K562 (cell line): ENCODE results near the gene RECK. TPM values are rescaled to one million over a fixed set of nuclear protein-coding genes. Genes with fewer than 3 reads are reported as not detected.

Experiments used
- ATAC-seq: fragments of 200-7000 bp; cut with Tn5 transposase; 3 replicates; pipeline ENCODE4 v1.9.1; 2020; ENCODE audit warnings: moderate library complexity
- Bru-seq: library from RNA; stranded (reverse); fragments of 400-500 nt; gene quantifications from one replicate; lab custom pipeline; 2021; lab: Mats Ljungman, UMichigan
- BruChase-seq, 2 experiments: library from RNA; stranded (reverse); fragments of 400-500 nt; gene quantifications; one replicate each; lab custom pipeline; 2021; lab: Mats Ljungman, UMichigan
- BruUV-seq: library from RNA; stranded (reverse); fragments of 400-500 nt; replicated peaks from 2 replicates; lab custom pipeline; 2021; lab: Mats Ljungman, UMichigan
- CTCF ChIA-PET: fragments of 300-600 bp; formaldehyde crosslinking; extraction: SDS; loops from one replicate; lab custom pipeline; 2021; ENCODE audit warnings: low intra/inter-chr PET ratio; lab: Yijun Ruan, JAX
- POLR2A ChIA-PET: fragments of 300-600, 350-650 bp; sonication (Branson Sonifier 250); formaldehyde crosslinking; extraction: SDS; loops from one replicate; lab custom pipeline; 2021; ENCODE audit warnings: antibody characterized with exemption, inconsistent platforms; lab: Yijun Ruan, JAX
- DNase-seq, 4 experiments: peaks; one replicate each; pipeline versions ENCODE4 v3.0.0 to v3.0.0-alpha.2; 2011 to 2018; ENCODE audit warnings: low spot score in 3 of 4, mixed read lengths in 3 of 4; ENCODE audit errors: extremely low read depth in 1 of 4
- FAIRE-seq: peaks from 2 replicates; lab custom pipeline; 2011; peaks lifted over from hg19 to GRCh38; lab: Jason Lieb, UNC
- H2AFZ ChIP-seq: 2 replicates; pipeline ENCODE4 v1.6.0; 2011; ENCODE audit warnings: low read depth, low read length, control low read depth, inconsistent platforms
- H3K27ac ChIP-seq: fragments of 200-600 bp; 3 replicates; pipeline ENCODE4 v1.8.0; 2011; ENCODE audit warnings: low read depth, mild to moderate bottlenecking, control low read depth, inconsistent platforms, low read length, moderate library complexity, mixed read lengths; ENCODE audit errors: extremely low read depth
- H3K27me3 ChIP-seq, 2 experiments: fragments of 300-600 bp in 1 of 2; 2 replicates in 1 of 2; 3 replicates in 1 of 2; pipeline versions ENCODE4 v1.6.0 to v1.8.0; 2011; ENCODE audit warnings: inconsistent platforms in 2 of 2, low read length in 2 of 2, mild to moderate bottlenecking in 1 of 2, mixed read lengths in 1 of 2, moderate library complexity in 1 of 2; ENCODE audit not compliant: control insufficient read depth in 2 of 2, insufficient read depth in 2 of 2
- H3K36me3 ChIP-seq: fragments of 300-600 bp; 3 replicates; pipeline ENCODE4 v1.8.0; 2011; ENCODE audit warnings: mild to moderate bottlenecking, low read length, inconsistent platforms; ENCODE audit not compliant: control insufficient read depth, insufficient read depth
- H3K4me1 ChIP-seq, 2 experiments: fragments of 200-600 bp in 1 of 2; replicated peaks in 1 of 2; 2 replicates in 1 of 2; 3 replicates in 1 of 2; pipeline versions ENCODE4 v1.5.1 to v1.8.0; 2011; ENCODE audit warnings: inconsistent platforms in 2 of 2, low read length in 2 of 2, mild to moderate bottlenecking in 1 of 2, mixed read lengths in 1 of 2, moderate library complexity in 1 of 2; ENCODE audit not compliant: control insufficient read depth in 2 of 2, insufficient read depth in 2 of 2
- H3K4me2 ChIP-seq: 2 replicates; pipeline ENCODE4 v1.6.1; 2011; ENCODE audit warnings: low read length, control low read depth, inconsistent platforms, mixed read lengths; ENCODE audit not compliant: insufficient read depth
- H3K4me3 ChIP-seq: fragments of 200-600 bp; sonication (generic), shearing (Covaris generic); 2 replicates; pipeline ENCODE4 v1.5.1; 2016; ENCODE audit warnings: control low read depth, inconsistent platforms
- H3K79me2 ChIP-seq: fragments of 200-600 bp; 3 replicates; pipeline ENCODE4 v1.8.0; 2011; ENCODE audit warnings: low read length, inconsistent platforms; ENCODE audit not compliant: control insufficient read depth, insufficient read depth
- H3K9ac ChIP-seq, 2 experiments: 2 replicates each; pipeline versions ENCODE4 v1.6.0 to v1.6.1; 2011; ENCODE audit warnings: low read depth in 2 of 2, low read length in 2 of 2, control low read depth in 1 of 2, inconsistent platforms in 1 of 2, mild to moderate bottlenecking in 1 of 2, mixed read lengths in 1 of 2; ENCODE audit not compliant: insufficient read depth in 1 of 2
- H3K9me1 ChIP-seq: one replicate; pipeline ENCODE4 v1.6.0; 2011; ENCODE audit warnings: inconsistent platforms, mild to moderate bottlenecking, low read length, moderate library complexity; ENCODE audit not compliant: control insufficient read depth, insufficient read depth
- H3K9me3 ChIP-seq: replicated peaks from 2 replicates; pipeline ENCODE4 v1.5.1; 2011; ENCODE audit warnings: low read depth, low read length, inconsistent platforms; ENCODE audit not compliant: control insufficient read depth, insufficient read depth
- H4K20me1 ChIP-seq: replicated peaks from 2 replicates; pipeline ENCODE4 v1.6.1; 2011; ENCODE audit warnings: low read length, inconsistent platforms, mixed read lengths; ENCODE audit not compliant: control insufficient read depth, insufficient read depth
- BRCA1 ChIP-seq, 2 experiments: fragments of 450-650 bp in 1 of 2; sonication (generic) in 1 of 2; formaldehyde crosslinking in 1 of 2; IDR thresholded peaks; 2 replicates each; pipeline versions ENCODE4 v1.5.0 to v1.6.1; 2017 to 2020; ENCODE audit warnings: mild to moderate bottlenecking in 1 of 2, missing genetic modification reagents in 1 of 2
- CXXC5 ChIP-seq: fragments of 250-450 bp; sonication (Bioruptor Pico); IDR thresholded peaks from 2 replicates; pipeline ENCODE4 v1.8.0; 2022; ENCODE audit warnings: inconsistent platforms, mild to moderate bottlenecking, moderate library complexity
- GABPB1 ChIP-seq: sonication (generic); formaldehyde crosslinking; IDR thresholded peaks from 2 replicates; pipeline ENCODE4 v1.8.0; 2022; ENCODE audit warnings: mild to moderate bottlenecking, missing genetic modification reagents
- GATAD2B ChIP-seq: fragments of 450-650 bp; IDR thresholded peaks from 2 replicates; pipeline ENCODE4 v1.6.1; 2017; ENCODE audit warnings: mild to moderate bottlenecking, borderline replicate concordance
- NRF1 ChIP-seq, 2 experiments: fragments of 450-650 bp; IDR thresholded peaks in 1 of 2; conservative IDR thresholded peaks in 1 of 2; 2 replicates each; pipeline ENCODE4 v1.6.1; 2014; ENCODE audit warnings: mild to moderate bottlenecking in 2 of 2
- POLR2B ChIP-seq: fragments of 450-650 bp; IDR thresholded peaks from 2 replicates; pipeline ENCODE4 v1.6.1; 2018; ENCODE audit warnings: low read depth; ENCODE audit not compliant: partially characterized antibody
- TRIM24 ChIP-seq, 2 experiments: fragments of 450-650 bp; IDR thresholded peaks; 2 replicates each; pipeline ENCODE4 v1.6.1; 2016
- TSC22D4 ChIP-seq: fragments of 450-650 bp; IDR thresholded peaks from 2 replicates; pipeline ENCODE4 v1.6.1; 2016; ENCODE audit warnings: missing genetic modification characterization, missing biosample characterization, control low read depth
- U2AF1 ChIP-seq: fragments of 200-400 bp; formaldehyde crosslinking; optimal IDR thresholded peaks from 2 replicates; pipeline ENCODE3; 2017; ENCODE audit warnings: mild to moderate bottlenecking, low read depth, low read length, moderate library complexity
- ZFX ChIP-seq: sonication (generic); formaldehyde crosslinking; IDR thresholded peaks from 2 replicates; pipeline ENCODE4 v1.8.0; 2022; ENCODE audit warnings: mild to moderate bottlenecking, missing genetic modification reagents, moderate library complexity
- ZNF143 ChIP-seq: sonication (generic); formaldehyde crosslinking; IDR thresholded peaks from 2 replicates; pipeline ENCODE4 v1.9.0; 2022; ENCODE audit warnings: mild to moderate bottlenecking, missing genetic modification reagents
- ZSCAN29 ChIP-seq: fragments of 450-650 bp; IDR thresholded peaks from 2 replicates; pipeline ENCODE4 v1.6.1; 2017
- WGBS: fragments of 100-300 bp; shearing (Covaris generic); methylation state at CpG from one replicate; pipeline ENCODE4 v1.1.6; 2016; ENCODE audit warnings: low coverage, mixed read lengths; ENCODE audit not compliant: insufficient coverage; ENCODE audit errors: missing lambda C conversion rate; 5-methylcytosine and 5-hydroxymethylcytosine counted together
- in situ Hi-C: fragments of 300-500 bp; cut with MboI; formaldehyde crosslinking; loops from 4 replicates; pipeline ENCODE4 v1.15.0; 2018; ENCODE audit warnings: inconsistent platforms, mixed read lengths
- intact Hi-C: fragments of 100-400 bp; cut with micrococcal nuclease; formaldehyde crosslinking; loops from 2 replicates; pipeline ENCODE4 v1.14.2; 2022
- long read RNA-seq, 3 experiments: library from polyadenylated mRNA in 2 of 3; library from RNA in 1 of 3; unstranded in 2 of 3; stranded (forward) in 1 of 3; transcript quantifications; one replicate each; pipeline ENCODE4 v2.0.0, GENCODE V29; 2019 to 2022
- polyA minus RNA-seq, 3 experiments: library from RNA; depleted of rRNA, polyadenylated mRNA; stranded (reverse); fragments of >200 nt; gene quantifications; 2 replicates each; pipeline ENCODE4 v1.2.3, GENCODE V29; 2011
- polyA plus RNA-seq, 8 experiments: library from polyadenylated mRNA; depleted of rRNA in 4 of 8; stranded (reverse) in 5 of 8; unstranded in 3 of 8; fragments of >200 nt; fragmentation: Nextera tagmentation in 2 of 8; fragmentation: Illumina TruSeq in 1 of 8; extraction: Ambion mirVana in 2 of 8; extraction: Trizol in 1 of 8; gene quantifications; 2 replicates each; pipeline versions ENCODE4 v1.2.1 to v1.2.3, GENCODE V29; 2011 to 2014; ENCODE audit warnings: inconsistent platforms in 1 of 8, missing spikeins in 1 of 8
- total RNA-seq, 7 experiments: library from RNA; depleted of rRNA in 6 of 7; stranded (reverse); fragments of >200 nt in 6 of 7; fragmentation: Illumina TruSeq in 2 of 7; extraction: Trizol in 2 of 7; gene quantifications; 2 replicates each; pipeline versions ENCODE4 v1.2.1 to v1.2.3, GENCODE V29; 2011 to 2021; ENCODE audit warnings: low replicate concordance in 1 of 7
- TF ChIP-seq, protein P1 (sequence below): fragments of 450-650 bp; conservative IDR thresholded peaks from 2 replicates; pipeline ENCODE4 v1.6.1; 2016; ENCODE audit warnings: missing genetic modification characterization, low read depth, mild to moderate bottlenecking, control low read depth, missing compliant biosample characterization

RECK gene, protein sequence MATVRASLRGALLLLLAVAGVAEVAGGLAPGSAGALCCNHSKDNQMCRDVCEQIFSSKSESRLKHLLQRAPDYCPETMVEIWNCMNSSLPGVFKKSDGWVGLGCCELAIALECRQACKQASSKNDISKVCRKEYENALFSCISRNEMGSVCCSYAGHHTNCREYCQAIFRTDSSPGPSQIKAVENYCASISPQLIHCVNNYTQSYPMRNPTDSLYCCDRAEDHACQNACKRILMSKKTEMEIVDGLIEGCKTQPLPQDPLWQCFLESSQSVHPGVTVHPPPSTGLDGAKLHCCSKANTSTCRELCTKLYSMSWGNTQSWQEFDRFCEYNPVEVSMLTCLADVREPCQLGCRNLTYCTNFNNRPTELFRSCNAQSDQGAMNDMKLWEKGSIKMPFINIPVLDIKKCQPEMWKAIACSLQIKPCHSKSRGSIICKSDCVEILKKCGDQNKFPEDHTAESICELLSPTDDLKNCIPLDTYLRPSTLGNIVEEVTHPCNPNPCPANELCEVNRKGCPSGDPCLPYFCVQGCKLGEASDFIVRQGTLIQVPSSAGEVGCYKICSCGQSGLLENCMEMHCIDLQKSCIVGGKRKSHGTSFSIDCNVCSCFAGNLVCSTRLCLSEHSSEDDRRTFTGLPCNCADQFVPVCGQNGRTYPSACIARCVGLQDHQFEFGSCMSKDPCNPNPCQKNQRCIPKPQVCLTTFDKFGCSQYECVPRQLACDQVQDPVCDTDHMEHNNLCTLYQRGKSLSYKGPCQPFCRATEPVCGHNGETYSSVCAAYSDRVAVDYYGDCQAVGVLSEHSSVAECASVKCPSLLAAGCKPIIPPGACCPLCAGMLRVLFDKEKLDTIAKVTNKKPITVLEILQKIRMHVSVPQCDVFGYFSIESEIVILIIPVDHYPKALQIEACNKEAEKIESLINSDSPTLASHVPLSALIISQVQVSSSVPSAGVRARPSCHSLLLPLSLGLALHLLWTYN
- 0.26 TPM in 1 of 2 replicates, not detected in the other for total RNA-seq (2011; cell fraction: chromatin; rRNA removed; ENCODE audit: low replicate concordance)
- 0.13 and 0.33 TPM in 2 replicates for total RNA-seq (2011; cell fraction: nucleolus; rRNA removed)
- 0.37 and 0.61 TPM in 2 replicates for total RNA-seq (2011; cell fraction: nucleoplasm; rRNA removed)
- total RNA-seq (2014; rRNA removed) (0.36 TPM in 1 of 2 replicates, not detected in the other), total RNA-seq (2014; rRNA removed; fragmentation: Illumina TruSeq; extraction: Trizol) (0.06 and 0.22 TPM in 2 replicates), total RNA-seq (2015; rRNA removed; fragmentation: Illumina TruSeq; extraction: Trizol) (0.04 and 0.08 TPM in 2 replicates), total RNA-seq (2021) (0.11 and 0.34 TPM in 2 replicates), polyA plus RNA-seq (2011; rRNA removed) (0.08 and 0.33 TPM in 2 replicates), polyA plus RNA-seq (2014; fragmentation: Illumina TruSeq; extraction: Trizol) (0.11 and 0.16 TPM in 2 replicates), polyA plus RNA-seq (2014; fragmentation: Nextera tagmentation; extraction: Ambion mirVana) (under 1 TPM; 0.06 to 0.07 TPM), polyA plus RNA-seq (2014; rRNA removed) (0.19 and 0.66 TPM in 2 replicates), polyA minus RNA-seq (2011; rRNA and poly(A)+ RNA removed) (0.21 TPM in 1 of 2 replicates, not detected in the other), Bru-seq, nascent RNA (percentile 31 among the genes with signal in this experiment), BruChase-seq, experiment 1, labeled RNA remaining after a 2-hour chase (percentile 21 among the genes with signal in this experiment), BruChase-seq, experiment 2, labeled RNA remaining after a 6-hour chase (percentile 18 among the genes with signal in this experiment)
- 0.09 and 0.12 TPM in 2 replicates for polyA plus RNA-seq (2011; cell fraction: cytosol; rRNA removed)
- polyA plus RNA-seq (2011; cell fraction: nucleus; rRNA removed): 0.04 and 0.07 TPM in 2 replicates
- 0.18 and 0.36 TPM in 2 replicates for polyA plus RNA-seq (2012)
- not detected in 2 replicates for polyA minus RNA-seq (2011; cell fraction: cytosol; rRNA and poly(A)+ RNA removed)
- 0.13 TPM in 1 of 2 replicates, not detected in the other for polyA minus RNA-seq (2011; cell fraction: nucleus; rRNA and poly(A)+ RNA removed)
- long read RNA-seq, experiment 1, partial matches to known transcripts: 2 of 2 reads
- long read RNA-seq, experiment 1, other reads (novel, unspliced or antisense): 0 of 2 reads
- long read RNA-seq, experiment 2: 0 reads
- long read RNA-seq, experiment 3: 0 reads

DNA sequence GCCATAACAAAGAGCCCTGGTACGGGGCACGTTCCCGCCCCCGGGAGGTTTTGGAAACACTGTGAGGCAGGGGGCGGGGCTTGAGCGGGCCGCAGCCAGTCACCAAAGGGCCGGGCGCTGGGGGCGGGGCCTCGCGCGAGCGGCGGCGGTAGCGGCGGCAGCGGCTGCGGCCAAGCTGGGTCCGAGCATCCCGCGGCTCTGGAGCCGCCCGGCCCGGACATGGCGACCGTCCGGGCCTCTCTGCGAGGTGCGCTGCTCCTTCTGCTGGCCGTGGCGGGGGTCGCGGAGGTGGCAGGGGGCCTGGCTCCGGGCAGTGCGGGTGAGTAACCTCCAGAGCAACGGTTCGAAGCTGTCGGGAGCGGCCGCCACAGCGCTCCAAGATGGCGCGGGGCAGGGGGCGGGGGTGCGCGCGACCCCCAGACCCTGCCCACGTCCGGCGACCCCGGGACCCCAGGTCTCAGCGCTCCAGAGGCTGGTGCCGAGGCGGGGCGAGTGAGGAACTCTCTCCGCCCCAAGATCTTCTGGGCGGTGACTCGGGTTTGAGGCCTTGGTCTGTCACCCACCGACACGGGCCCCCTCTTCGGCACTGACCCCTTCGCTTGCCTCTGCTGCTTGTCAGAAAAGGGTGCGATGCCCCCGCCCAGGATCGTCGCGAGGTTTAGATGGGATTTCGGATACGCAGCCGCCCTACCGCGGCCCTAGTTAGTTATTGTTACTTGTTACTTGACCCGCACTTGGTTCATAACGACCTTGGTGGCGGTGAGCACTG is at the start of gene RECK:
Gene RECK, plus strand, starts transcription at position 134 of the 769 bp plus-strand sequence. Its CDS starts 86 bp downstream, at position 220.
- no TSS peak for BruUV-seq
- ChIA-PET POLR2A (no interaction called here), CTCF (no interaction called here)
- TF ChIP-seq GABPB1 (CRISPR knock-in tag) (no peak), ZSCAN29 (no peak), ZFX (CRISPR knock-in tag) (peak; percentile 36), NRF1 (conservative IDR thresholded peaks at IDR 0.05 in 1 of 2, IDR thresholded peaks at IDR 0.05 in 1 of 2) (peak; percentile 30 to 41; a peak in 2 of 4 replicates), CXXC5 (CRISPR knock-in tag) (0 out of 2 replicates have a peak, but pooled peaks have one; percentile 12), TSC22D4 (tag) (no peak), POLR2B (no peak), U2AF1 (no peak), BRCA1 (IDR thresholded peaks at IDR 0.05) (no peak), BRCA1 (CRISPR knock-in tag; IDR thresholded peaks at IDR 0.05) (no peak), GATAD2B (0 out of 2 replicates have a peak, but pooled peaks have one; percentile 26), TRIM24 (IDR thresholded peaks at IDR 0.05) (no peak), ZNF143 (no peak)
- TF ChIP-seq, protein P1, sequence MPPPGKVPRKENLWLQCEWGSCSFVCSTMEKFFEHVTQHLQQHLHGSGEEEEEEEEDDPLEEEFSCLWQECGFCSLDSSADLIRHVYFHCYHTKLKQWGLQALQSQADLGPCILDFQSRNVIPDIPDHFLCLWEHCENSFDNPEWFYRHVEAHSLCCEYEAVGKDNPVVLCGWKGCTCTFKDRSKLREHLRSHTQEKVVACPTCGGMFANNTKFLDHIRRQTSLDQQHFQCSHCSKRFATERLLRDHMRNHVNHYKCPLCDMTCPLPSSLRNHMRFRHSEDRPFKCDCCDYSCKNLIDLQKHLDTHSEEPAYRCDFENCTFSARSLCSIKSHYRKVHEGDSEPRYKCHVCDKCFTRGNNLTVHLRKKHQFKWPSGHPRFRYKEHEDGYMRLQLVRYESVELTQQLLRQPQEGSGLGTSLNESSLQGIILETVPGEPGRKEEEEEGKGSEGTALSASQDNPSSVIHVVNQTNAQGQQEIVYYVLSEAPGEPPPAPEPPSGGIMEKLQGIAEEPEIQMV: no peak

More for the DNA sequence above, at the start of gene RECK:
- peak within 1 kb of the TSS; percentile 54 for H3K4me3 ChIP-seq
- peak; percentile 73 to 90 (median 86) for DNase-seq
- in situ Hi-C loops: no loop called here
- intact Hi-C loops: no loop called here
- H3K4me1 ChIP-seq: peaks cover 2 to 15% of the 10 kb centered on the region in 2 experiments; a peak in 3 of 5 replicates
- ATAC-seq: peak; percentile 99
- no peaks in the 10 kb centered on the region for H4K20me1 ChIP-seq
- no peak for FAIRE-seq
- peaks cover 0 to 12% of the 10 kb centered on the region in 2 experiments; a peak in 4 of 5 replicates for H3K27me3 ChIP-seq
- 10% methylated on average over 26 of the region's 77 CpGs for WGBS
- H2AFZ ChIP-seq: peak within 1 kb of the TSS; percentile 84
- H3K27ac ChIP-seq: no peak within 1 kb of the TSS
- H3K9ac ChIP-seq: peak within 1 kb of the TSS; percentile 14 to 78; a peak in 3 of 4 replicates
- no peaks in the 10 kb centered on the region for H3K9me1 ChIP-seq
- peak within 1 kb of the TSS; percentile 72 for H3K4me2 ChIP-seq
- no peaks in the 10 kb centered on the region for H3K36me3 ChIP-seq
- no peaks in the 10 kb centered on the region for H3K9me3 ChIP-seq
- no peaks in the 10 kb centered on the region for H3K79me2 ChIP-seq
